ENCODE results near the gene NBEA.

Gene NBEA

GRCh38 chr13:35566340-35566739 lies 624.3 kb downstream of the NBEA start:
- Histone ChIP-seq H2AFZ (ENCODE audit: insufficient read depth, low read length, poor library complexity) (no peak overlapping the region), H3K23ac (ENCODE audit: low read length) (no peak overlapping the region), H2BK120ac (ENCODE audit: insufficient read depth, low read length, poor library complexity) (no peak overlapping the region), H3K9me3 (ENCODE audit: insufficient read depth, low read depth, low read length) (no peaks in the 10 kb centered on the region), H3K9ac (ENCODE audit: low read length) (no peak overlapping the region), H3K14ac (ENCODE audit: low read length) (no peak overlapping the region), H2BK12ac (ENCODE audit: low read length) (no peak overlapping the region), H3K79me1 (ENCODE audit: low read length) (no peaks in the 10 kb centered on the region), H3K18ac (ENCODE audit: low read length) (no peak overlapping the region), H3K79me2 (ENCODE audit: control insufficient read depth, insufficient read depth, low read length, poor library complexity) (no peaks in the 10 kb centered on the region), H3K4me3 (ENCODE audit: low read depth, low read length) (no peak overlapping the region), H2BK5ac (ENCODE audit: low read depth, low read length, poor library complexity) (no peak overlapping the region), H2AK5ac (ENCODE audit: low read length) (no peak overlapping the region), H3K27ac (ENCODE audit: low read depth, low read length) (no peak overlapping the region), H3K36me3 (ENCODE audit: control insufficient read depth in 1 of 2, insufficient read depth in 2 of 2, low read length in 2 of 2) (no peaks in the 10 kb centered on the region), H3K4me1 (ENCODE audit: control insufficient read depth in 1 of 2, insufficient read depth in 2 of 2, low read length in 2 of 2) (no peaks in the 10 kb centered on the region), H3K4ac (ENCODE audit: low read depth, low read length) (no peak overlapping the region), H4K8ac (ENCODE audit: low read depth, low read length) (no peak overlapping the region), H3K4me2 (ENCODE audit: low read length) (no peak overlapping the region), H3K27me3 (ENCODE audit: insufficient read depth, low read length) (no peaks in the 10 kb centered on the region), H4K91ac (ENCODE audit: low read depth, low read length) (no peak overlapping the region), H4K12ac (ENCODE audit: low read depth, low read length) (no peak overlapping the region)
- no CpG with 5 or more reads among the region's 2 CpGs for WGBS (ENCODE audit: extremely low coverage, insufficient coverage, insufficient read length)
- no peak for DNase-seq

GRCh38 chr13:35567406-35567980 lies 625.4 kb downstream of the NBEA start:
- Histone ChIP-seq H3K23ac (ENCODE audit: low read length) (no peak overlapping the region), H3K4me3 (ENCODE audit: low read depth, low read length) (no peak overlapping the region), H3K9me3 (ENCODE audit: insufficient read depth, low read depth, low read length) (no peaks in the 10 kb centered on the region), H3K14ac (ENCODE audit: low read length) (no peak overlapping the region), H2BK5ac (ENCODE audit: low read depth, low read length, poor library complexity) (no peak overlapping the region), H2BK120ac (ENCODE audit: insufficient read depth, low read length, poor library complexity) (no peak overlapping the region), H4K91ac (ENCODE audit: low read depth, low read length) (no peak overlapping the region), H3K27me3 (ENCODE audit: insufficient read depth, low read length) (no peaks in the 10 kb centered on the region), H3K36me3 (ENCODE audit: control insufficient read depth in 1 of 2, insufficient read depth in 2 of 2, low read length in 2 of 2) (no peaks in the 10 kb centered on the region), H3K18ac (ENCODE audit: low read length) (no peak overlapping the region), H2BK12ac (ENCODE audit: low read length) (no peak overlapping the region), H3K79me1 (ENCODE audit: low read length) (no peaks in the 10 kb centered on the region), H3K79me2 (ENCODE audit: control insufficient read depth, insufficient read depth, low read length, poor library complexity) (no peaks in the 10 kb centered on the region), H3K9ac (ENCODE audit: low read length) (no peak overlapping the region), H3K27ac (ENCODE audit: low read depth, low read length) (no peak overlapping the region), H2AK5ac (ENCODE audit: low read length) (no peak overlapping the region), H3K4me2 (ENCODE audit: low read length) (no peak overlapping the region), H4K8ac (ENCODE audit: low read depth, low read length) (no peak overlapping the region), H4K12ac (ENCODE audit: low read depth, low read length) (no peak overlapping the region), H3K4me1 (ENCODE audit: control insufficient read depth in 1 of 2, insufficient read depth in 2 of 2, low read length in 2 of 2) (no peaks in the 10 kb centered on the region), H3K4ac (ENCODE audit: low read depth, low read length) (no peak overlapping the region), H2AFZ (ENCODE audit: insufficient read depth, low read length, poor library complexity) (no peak overlapping the region)
- no CpG with 5 or more reads among the region's 3 CpGs for WGBS (ENCODE audit: extremely low coverage, insufficient coverage, insufficient read length)
- no peak for DNase-seq

GRCh38 chr13:35573639-35574038 lies 631.6 kb downstream of the NBEA start:
- Histone ChIP-seq H3K9ac (ENCODE audit: low read length) (no peak overlapping the region), H2BK5ac (ENCODE audit: low read depth, low read length, poor library complexity) (no peak overlapping the region), H2AFZ (ENCODE audit: insufficient read depth, low read length, poor library complexity) (no peak overlapping the region), H3K4me1 (ENCODE audit: control insufficient read depth in 1 of 2, insufficient read depth in 2 of 2, low read length in 2 of 2) (no peaks in the 10 kb centered on the region), H2BK12ac (ENCODE audit: low read length) (no peak overlapping the region), H2BK120ac (ENCODE audit: insufficient read depth, low read length, poor library complexity) (no peak overlapping the region), H3K27ac (ENCODE audit: low read depth, low read length) (no peak overlapping the region), H3K4ac (ENCODE audit: low read depth, low read length) (no peak overlapping the region), H2AK5ac (ENCODE audit: low read length) (no peak overlapping the region), H3K18ac (ENCODE audit: low read length) (no peak overlapping the region), H3K36me3 (ENCODE audit: control insufficient read depth in 1 of 2, insufficient read depth in 2 of 2, low read length in 2 of 2) (no peaks in the 10 kb centered on the region), H4K12ac (ENCODE audit: low read depth, low read length) (no peak overlapping the region), H3K14ac (ENCODE audit: low read length) (no peak overlapping the region), H3K4me3 (ENCODE audit: low read depth, low read length) (no peak overlapping the region), H3K9me3 (ENCODE audit: insufficient read depth, low read depth, low read length) (no peaks in the 10 kb centered on the region), H4K8ac (ENCODE audit: low read depth, low read length) (no peak overlapping the region), H3K27me3 (ENCODE audit: insufficient read depth, low read length) (no peaks in the 10 kb centered on the region), H3K23ac (ENCODE audit: low read length) (no peak overlapping the region), H3K79me1 (ENCODE audit: low read length) (no peaks in the 10 kb centered on the region), H4K91ac (ENCODE audit: low read depth, low read length) (no peak overlapping the region), H3K4me2 (ENCODE audit: low read length) (no peak overlapping the region), H3K79me2 (ENCODE audit: control insufficient read depth, insufficient read depth, low read length, poor library complexity) (no peaks in the 10 kb centered on the region)
- no peak for DNase-seq

GRCh38 chr13:35592457-35592856 lies 650.4 kb downstream of the NBEA start:
- Histone ChIP-seq H2AK5ac (ENCODE audit: low read length) (no peak overlapping the region), H3K4me3 (ENCODE audit: low read depth, low read length) (no peak overlapping the region), H3K9ac (ENCODE audit: low read length) (no peak overlapping the region), H3K36me3 (ENCODE audit: control insufficient read depth in 1 of 2, insufficient read depth in 2 of 2, low read length in 2 of 2) (no peaks in the 10 kb centered on the region), H3K9me3 (ENCODE audit: insufficient read depth, low read depth, low read length) (no peaks in the 10 kb centered on the region), H3K18ac (ENCODE audit: low read length) (no peak overlapping the region), H2BK12ac (ENCODE audit: low read length) (no peak overlapping the region), H4K12ac (ENCODE audit: low read depth, low read length) (no peak overlapping the region), H4K8ac (ENCODE audit: low read depth, low read length) (no peak overlapping the region), H2BK120ac (ENCODE audit: insufficient read depth, low read length, poor library complexity) (no peak overlapping the region), H3K79me2 (ENCODE audit: control insufficient read depth, insufficient read depth, low read length, poor library complexity) (no peaks in the 10 kb centered on the region), H3K4ac (ENCODE audit: low read depth, low read length) (no peak overlapping the region), H2AFZ (ENCODE audit: insufficient read depth, low read length, poor library complexity) (no peak overlapping the region), H3K27me3 (ENCODE audit: insufficient read depth, low read length) (no peaks in the 10 kb centered on the region), H3K4me2 (ENCODE audit: low read length) (no peak overlapping the region), H3K4me1 (ENCODE audit: control insufficient read depth in 1 of 2, insufficient read depth in 2 of 2, low read length in 2 of 2) (no peaks in the 10 kb centered on the region), H4K91ac (ENCODE audit: low read depth, low read length) (no peak overlapping the region), H3K79me1 (ENCODE audit: low read length) (no peaks in the 10 kb centered on the region), H3K14ac (ENCODE audit: low read length) (no peak overlapping the region), H3K23ac (ENCODE audit: low read length) (no peak overlapping the region), H3K27ac (ENCODE audit: low read depth, low read length) (no peak overlapping the region), H2BK5ac (ENCODE audit: low read depth, low read length, poor library complexity) (no peak overlapping the region)
- DNase-seq: no peak
- no CpG with 5 or more reads among the region's 4 CpGs for WGBS (ENCODE audit: extremely low coverage, insufficient coverage, insufficient read length)
